Liver (tissue), 9 donors: Measurements from ENCODE around the gene ATXN1. TPM values are rescaled to one million over a fixed set of nuclear protein-coding genes. Genes with fewer than 3 reads are reported as not detected.

Experiments used
- DNase-seq: peaks from one replicate; pipeline ENCODE4 v3.0.0-alpha.2; 2017; ENCODE audit warnings: low spot score
- H3K27ac ChIP-seq, 2 donors: one replicate each; pipeline ENCODE4 v1.7.0; 2013; ENCODE audit warnings: inconsistent platforms in 2 of 2, low read length in 2 of 2, control low read depth in 1 of 2, low read depth in 1 of 2, mild to moderate bottlenecking in 1 of 2
- H3K27me3 ChIP-seq, 4 donors: one replicate each; pipeline versions ENCODE4 v1.6.1 to v1.7.0; 2013; ENCODE audit warnings: low read length in 3 of 4, inconsistent platforms in 1 of 4, mild to moderate bottlenecking in 1 of 4, moderate library complexity in 1 of 4; ENCODE audit not compliant: control insufficient read depth in 4 of 4, insufficient read depth in 4 of 4
- H3K36me3 ChIP-seq, 4 donors: one replicate each; pipeline versions ENCODE4 v1.6.1 to v1.7.0; 2013; ENCODE audit warnings: low read length in 3 of 4, mild to moderate bottlenecking in 3 of 4, low read depth in 1 of 4, moderate library complexity in 1 of 4; ENCODE audit not compliant: control insufficient read depth in 4 of 4, insufficient read depth in 3 of 4
- H3K4me1 ChIP-seq, 4 donors: one replicate each; pipeline versions ENCODE4 v1.6.1 to v1.7.0; 2013; ENCODE audit warnings: low read length in 3 of 4, mild to moderate bottlenecking in 3 of 4, moderate library complexity in 1 of 4; ENCODE audit not compliant: control insufficient read depth in 4 of 4, insufficient read depth in 4 of 4
- H3K4me3 ChIP-seq, 3 donors: one replicate each; pipeline versions ENCODE4 v1.6.1 to v1.7.0; 2013; ENCODE audit warnings: low read length in 3 of 3, control low read depth in 1 of 3, low read depth in 1 of 3, mild to moderate bottlenecking in 1 of 3
- H3K9ac ChIP-seq, 2 donors: one replicate each; pipeline ENCODE4 v1.7.0; 2013; ENCODE audit warnings: low read length in 2 of 2, mild to moderate bottlenecking in 2 of 2, moderate library complexity in 2 of 2, control low read depth in 1 of 2, low read depth in 1 of 2
- H3K9me3 ChIP-seq, 4 donors: one replicate each; pipeline versions ENCODE4 v1.6.1 to v1.7.0; 2013; ENCODE audit warnings: low read length in 3 of 4; ENCODE audit not compliant: control insufficient read depth in 4 of 4
- CTCF ChIP-seq: fragments of 150-350 bp; IDR thresholded peaks from 2 replicates; pipeline ENCODE4 v1.5.1; 2017; ENCODE audit warnings: improper control_type of control experiment, low read depth, low read length; ENCODE audit not compliant: missing input control
- EGR1 ChIP-seq, 2 donors: IDR thresholded peaks; 2 replicates each; pipeline ENCODE4 v1.6.1; 2016 to 2018; ENCODE audit warnings: antibody characterized with exemption in 2 of 2, low read depth in 2 of 2
- FOXA1 ChIP-seq: IDR thresholded peaks from 2 replicates; pipeline ENCODE4 v1.6.1; 2016; ENCODE audit warnings: antibody characterized with exemption
- FOXA2 ChIP-seq: IDR thresholded peaks from 2 replicates; pipeline ENCODE4 v1.6.1; 2016; ENCODE audit warnings: antibody characterized with exemption
- HNF4G ChIP-seq: IDR thresholded peaks from 2 replicates; pipeline ENCODE4 v1.6.1; 2016; ENCODE audit warnings: antibody characterized with exemption
- MAX ChIP-seq: IDR thresholded peaks from 2 replicates; pipeline ENCODE4 v1.6.1; 2016; ENCODE audit warnings: antibody characterized with exemption
- RAD21 ChIP-seq, 2 donors: IDR thresholded peaks; 2 replicates each; pipeline ENCODE4 v1.6.1; 2016; ENCODE audit warnings: antibody characterized with exemption in 2 of 2, mild to moderate bottlenecking in 2 of 2
- SP1 ChIP-seq: IDR thresholded peaks from 2 replicates; pipeline ENCODE4 v1.6.1; 2018; ENCODE audit warnings: antibody characterized with exemption, mild to moderate bottlenecking
- TAF1 ChIP-seq: conservative IDR thresholded peaks from 2 replicates; pipeline ENCODE4 v1.6.1; 2016; ENCODE audit warnings: antibody characterized with exemption, mild to moderate bottlenecking
- YY1 ChIP-seq: IDR thresholded peaks from 2 replicates; pipeline ENCODE4 v1.6.1; 2016; ENCODE audit warnings: antibody characterized with exemption, mild to moderate bottlenecking
- ZBTB33 ChIP-seq: IDR thresholded peaks from 2 replicates; pipeline ENCODE4 v1.6.1; 2016; ENCODE audit warnings: antibody characterized with exemption
- WGBS: extraction: QIAGEN DNeasy Blood & Tissue Kit; methylation state at CpG from one replicate; pipeline ENCODE4 v1.1.7; 2013; 5-methylcytosine and 5-hydroxymethylcytosine counted together
- polyA plus RNA-seq, 2 donors: library from polyadenylated mRNA; stranded (reverse) in 1 of 2; unstranded in 1 of 2; fragments of 200-250 nt in 1 of 2; fragments of >200 nt in 1 of 2; fragmentation: Nextera tagmentation in 1 of 2; extraction: Ambion mirVana in 1 of 2; gene quantifications; one replicate each; pipeline versions ENCODE4 v1.2.1 to v1.2.3, GENCODE V29; 2013 to 2015
- total RNA-seq, 2 donors: library from RNA; depleted of rRNA; stranded (reverse); fragments of >200 nt; gene quantifications; one replicate each; pipeline ENCODE4 v1.2.3, GENCODE V29; 2014
- TF ChIP-seq, protein P1 (sequence below): IDR thresholded peaks from 2 replicates; pipeline ENCODE4 v1.6.1; 2016; ENCODE audit warnings: antibody characterized with exemption
- donor health status: healthy.
- donor health status: healthy.
- donor health status: healthy.
- donor health status: healthy.
- donor health status: healthy.

The ATXN1 gene
- total and polyA plus RNA-seq, 4 donors = 4.3 to 29.7 (median 8.2) TPM

DNA sequence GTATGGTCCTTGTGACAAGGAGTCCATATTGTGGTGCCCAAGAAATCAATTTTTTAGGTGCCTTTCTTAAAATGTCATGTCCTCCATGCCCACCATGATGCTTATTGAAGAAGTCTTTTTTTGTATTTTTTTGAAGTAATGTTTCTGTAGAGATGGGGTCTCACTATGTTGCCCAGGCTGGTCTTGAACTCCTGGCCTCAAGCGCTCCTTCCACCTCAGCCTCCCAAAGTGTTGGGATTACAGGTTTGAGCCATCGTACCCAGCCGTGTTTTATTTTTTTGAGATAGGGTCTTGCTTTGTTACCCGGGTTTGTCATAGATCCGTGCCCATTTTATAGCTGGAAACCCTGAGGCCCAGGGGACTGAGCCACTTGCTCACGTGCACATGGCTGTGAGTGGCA lies 238.3 kb downstream of the ATXN1 start:
- TF ChIP-seq EGR1 (IDR thresholded peaks at IDR 0.05; ENCODE audit: low read depth in 2 of 2) (no peak), YY1 (no peak), TAF1 (no peak), SP1 (no peak)
- peaks cover 0 to 13% (median 4%) of the 10 kb centered on the region in 4 donors for H3K36me3 ChIP-seq
- no peak for DNase-seq
- H3K9ac ChIP-seq = no peak overlapping the region
- H3K4me3 ChIP-seq = no peak overlapping the region
- no peak overlapping the region for H3K27ac ChIP-seq
- H3K4me1 ChIP-seq = peaks cover 0 to 3% (median 0%) of the 10 kb centered on the region in 4 donors
- no peaks in the 10 kb centered on the region for H3K27me3 ChIP-seq
- WGBS = 98% methylated on average over 6 of the region's 6 CpGs
- no peaks in the 10 kb centered on the region for H3K9me3 ChIP-seq

- TF ChIP-seq CTCF (no peak), FOXA2 (no peak), SP1 (no peak), MAX (no peak)
- WGBS = 98% methylated on average over 7 of the region's 7 CpGs
- Histone ChIP-seq H3K27me3 (no peaks in the 10 kb centered on the region), H3K4me1 (peaks cover 0 to 3% (median 0%) of the 10 kb centered on the region in 4 donors), H3K9me3 (no peaks in the 10 kb centered on the region), H3K27ac (no peak overlapping the region), H3K36me3 (peaks cover 0 to 13% (median 4%) of the 10 kb centered on the region in 4 donors), H3K4me3 (no peak overlapping the region), H3K9ac (no peak overlapping the region)
- DNase-seq = no peak
These were observed 239.7 kb downstream of the ATXN1 start for GRCh38 chr6:16521528-16521927.

GRCh38 chr6:16519265-16520242 lies 241.7 kb downstream of the ATXN1 start:
- WGBS = 86% methylated on average over 9 of the region's 9 CpGs
- H3K27ac ChIP-seq = no peak overlapping the region
- no peak for DNase-seq
- peaks cover 0 to 13% (median 6%) of the 10 kb centered on the region in 4 donors for H3K36me3 ChIP-seq
- no peaks in the 10 kb centered on the region for H3K9me3 ChIP-seq
- no peak for TF ChIP-seq EGR1 (IDR thresholded peaks at IDR 0.05; ENCODE audit: low read depth in 2 of 2)
- TF ChIP-seq, protein P1, sequence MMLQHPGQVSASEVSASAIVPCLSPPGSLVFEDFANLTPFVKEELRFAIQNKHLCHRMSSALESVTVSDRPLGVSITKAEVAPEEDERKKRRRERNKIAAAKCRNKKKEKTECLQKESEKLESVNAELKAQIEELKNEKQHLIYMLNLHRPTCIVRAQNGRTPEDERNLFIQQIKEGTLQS = no peak
- H3K4me3 ChIP-seq = no peak overlapping the region
- H3K27me3 ChIP-seq = no peaks in the 10 kb centered on the region
- peaks cover 0 to 3% (median 0%) of the 10 kb centered on the region in 4 donors for H3K4me1 ChIP-seq
- H3K9ac ChIP-seq = no peak overlapping the region

GRCh38 chr6:16518265-16518664 lies 243.0 kb downstream of the ATXN1 start:
- Histone ChIP-seq H3K4me1 (peaks cover 0 to 3% (median 0%) of the 10 kb centered on the region in 4 donors), H3K4me3 (no peak overlapping the region), H3K27me3 (no peaks in the 10 kb centered on the region), H3K36me3 (peaks cover 0 to 13% (median 6%) of the 10 kb centered on the region in 4 donors), H3K9me3 (no peaks in the 10 kb centered on the region), H3K9ac (no peak overlapping the region), H3K27ac (no peak overlapping the region)
- no peak for DNase-seq
- TF ChIP-seq EGR1 (IDR thresholded peaks at IDR 0.05; ENCODE audit: low read depth in 2 of 2) (no peak), ZBTB33 (no peak), HNF4G (no peak), FOXA1 (no peak), RAD21 (IDR thresholded peaks at IDR 0.05) (no peak), FOXA2 (no peak), MAX (no peak), TAF1 (no peak)
- 84% methylated on average over 5 of the region's 5 CpGs for WGBS
